Measurements from ENCODE around the gene IRF2BP2. TPM values are rescaled to one million over a fixed set of nuclear protein-coding genes. Genes with fewer than 3 reads are reported as not detected.
A peak's percentile ranks its signal among the peaks of the same experiment; 100 is the strongest.

Gene IRF2BP2
- total and polyA plus RNA-seq, 7 donors: 53.6 to 116 (median 73.4) TPM

GRCh38 chr1:234601301-234602017, 8.5 kb downstream of the IRF2BP2 start:
- whole genome bisulfite sequencing, 3 donors: 14 to 23% (median 18%) methylated on average over 10 of the region's 10 CpGs

GRCh38 chr1:234600418-234601281, 9.3 kb downstream of the IRF2BP2 start:
- 3 to 6% (median 3%) methylated on average over 11 of the region's 11 CpGs for WGBS, 3 donors
- H3K27me3 ChIP-seq (ENCODE audit: insufficient read depth in 3 of 3, low read length in 2 of 3): no peaks in the 10 kb centered on the region
- no peak for TF ChIP-seq CTCF (IDR thresholded peaks at IDR 0.05)
- no peaks in the 10 kb centered on the region for H3K36me3 ChIP-seq (ENCODE audit: insufficient read depth in 1 of 2, low read depth in 1 of 2)
- no peak for DNase-seq
- no peaks in the 10 kb centered on the region for H3K9me3 ChIP-seq
- H3K4me1 ChIP-seq: peaks cover 50% of the 10 kb centered on the region
- intact Hi-C loops (cut with DNase I): loop anchor here in 1 of 2 donors (10.0 kb wide), 1 partner anchor 374 kb away; no protein-coding TSS in a partner anchor
- ATAC-seq: no peak
- H3K27ac ChIP-seq: peak overlapping the region; percentile 99
- peak overlapping the region; percentile 67 for H3K4me3 ChIP-seq

More at GRCh38 chr1:234601301-234602017, 8.5 kb downstream of the IRF2BP2 start:
- TF ChIP-seq CTCF (IDR thresholded peaks at IDR 0.05): no peak
- DNase-seq: no peak
- no peak for ATAC-seq
- Histone ChIP-seq H3K9me3 (no peaks in the 10 kb centered on the region), H3K36me3 (ENCODE audit: insufficient read depth in 1 of 2, low read depth in 1 of 2) (peaks cover 0 to 6% of the 10 kb centered on the region in 2 donors), H3K27ac (peak overlapping the region; percentile 99), H3K27me3 (ENCODE audit: insufficient read depth in 3 of 3, low read length in 2 of 3) (no peaks in the 10 kb centered on the region), H3K4me1 (peaks cover 53% of the 10 kb centered on the region), H3K4me3 (peak overlapping the region; percentile 67)
- intact Hi-C loops (cut with DNase I): loop anchor here in 1 of 2 donors (10.0 kb wide), 1 partner anchor 373 kb away; no protein-coding TSS in a partner anchor

GRCh38 chr1:234599617-234600417, 10.2 kb downstream of the IRF2BP2 start:
- Histone ChIP-seq H3K36me3 (ENCODE audit: insufficient read depth in 1 of 2, low read depth in 1 of 2) (no peaks in the 10 kb centered on the region), H3K4me3 (peak overlapping the region; percentile 67), H3K27me3 (ENCODE audit: insufficient read depth in 3 of 3, low read length in 2 of 3) (no peaks in the 10 kb centered on the region), H3K27ac (peak overlapping the region; percentile 99), H3K9me3 (no peaks in the 10 kb centered on the region), H3K4me1 (peaks cover 49% of the 10 kb centered on the region)
- WGBS, 3 donors: 0 to 1% (median 0%) methylated on average over 56 to 87 of the region's 87 CpGs
- intact Hi-C loops (cut with DNase I): loop anchor here (5.0 to 10.0 kb wide), 2 partner anchors 375 to 482 kb away; no protein-coding TSS in a partner anchor
- ATAC-seq (peak; percentile 85 to 93 (median 88)), DNase-seq (peak; percentile 91 to 96)
- TF ChIP-seq CTCF (IDR thresholded peaks at IDR 0.05): no peak

GRCh38 chr1:234598974-234599616, 10.9 kb downstream of the IRF2BP2 start:
- Histone ChIP-seq H3K27me3 (ENCODE audit: insufficient read depth in 3 of 3, low read length in 2 of 3) (no peaks in the 10 kb centered on the region), H3K9me3 (no peaks in the 10 kb centered on the region), H3K4me3 (peak overlapping the region; percentile 67), H3K27ac (peak overlapping the region; percentile 99), H3K36me3 (ENCODE audit: insufficient read depth in 1 of 2, low read depth in 1 of 2) (no peaks in the 10 kb centered on the region), H3K4me1 (peaks cover 49% of the 10 kb centered on the region)
- TF ChIP-seq CTCF (IDR thresholded peaks at IDR 0.05): no peak
- DNase-seq (peak; percentile 38 to 75), ATAC-seq (peak in 2 of 4 donors; percentile 6 to 11)
- intact Hi-C loops (cut with DNase I): loop anchor here in 1 of 2 donors (5.0 kb wide), 1 partner anchor 483 kb away; no protein-coding TSS in a partner anchor
- 0 to 4% (median 2%) methylated on average over 1 of the region's 1 CpG for WGBS, 3 donors
